T-helper 1 cell treated with Interleukin-12 subunit alpha and Interleukin-12 subunit beta and Interleukin-4 antibody, amounts not matched to agents 30 ng/mL and 1 ng/mL, for 36 hours (primary cell): ENCODE data around the gene ILK. TPM values are rescaled to one million over a fixed set of nuclear protein-coding genes. Genes with fewer than 3 reads are reported as not detected.

Source experiments
- intact Hi-C: fragments of 100-400 bp; cut with micrococcal nuclease; formaldehyde crosslinking; loops from one replicate; pipeline ENCODE4 v1.15.1; 2024
- total RNA-seq: library from RNA; stranded (reverse); gene quantifications from 2 replicates; pipeline ENCODE4 v1.2.3, GENCODE V29; 2022

The ILK gene
- total RNA-seq, 1 donor from 2014 or later = 136 TPM

DNA sequence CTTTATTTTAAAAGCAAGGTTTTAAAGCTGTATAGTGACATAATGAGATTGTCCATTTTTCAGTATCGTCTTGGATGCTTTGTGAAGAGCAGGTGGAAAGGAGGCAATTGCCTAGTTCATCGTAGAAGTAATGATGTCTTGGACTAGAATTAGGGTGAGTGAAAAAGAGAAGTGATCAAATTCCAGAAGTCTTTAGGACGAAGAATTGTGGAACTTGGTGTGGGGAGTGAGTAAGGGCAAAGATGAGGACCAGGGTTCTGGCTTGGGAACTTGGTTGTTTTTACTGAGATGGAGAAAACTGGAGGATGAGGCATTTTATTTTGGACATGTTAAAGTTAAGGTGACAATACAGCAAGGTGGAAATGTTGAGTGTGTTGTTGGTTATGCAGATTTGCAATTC is 1.2 kb downstream of the ILK start:
- intact Hi-C loops = loop anchor here (1.0 kb wide), 1 partner anchor 102 kb away; no protein-coding TSS in a partner anchor

DNA sequence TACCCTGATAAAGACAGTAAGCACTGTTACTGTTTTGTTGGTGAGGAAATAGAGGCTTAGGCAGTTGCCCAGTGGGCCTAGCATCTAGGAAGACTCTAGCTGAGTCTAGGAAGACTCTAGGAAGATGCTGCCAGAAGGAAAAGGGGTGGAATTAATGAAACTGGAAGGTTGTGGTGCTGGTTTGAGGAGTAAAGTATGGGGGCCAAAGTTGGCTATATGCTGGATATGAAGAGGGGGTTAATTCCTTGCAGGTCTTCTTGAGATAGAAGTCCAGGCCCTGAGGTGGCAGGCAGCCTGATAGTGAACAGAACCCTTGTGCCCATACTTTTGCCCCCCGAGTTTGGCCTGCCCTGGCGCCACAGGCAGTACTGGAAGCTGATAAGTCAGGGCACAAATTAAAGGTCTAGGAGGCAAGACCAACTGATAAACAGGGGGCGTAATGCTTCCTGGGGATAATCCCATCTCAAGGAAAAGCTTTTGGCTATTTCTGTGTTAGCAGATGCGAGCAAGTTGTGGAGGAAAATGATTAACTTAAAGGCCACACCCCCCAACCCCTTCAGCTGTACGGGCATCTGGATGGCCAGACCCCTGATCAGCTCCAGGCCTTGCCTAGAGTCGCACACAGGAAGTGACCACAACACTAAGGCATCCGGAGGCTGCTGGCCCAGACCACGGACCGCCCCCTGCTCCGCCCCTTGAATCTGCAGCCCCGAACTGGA is 3.1 kb downstream of the ILK start:
- intact Hi-C loops = loop anchor here (1.0 kb wide), 3 partner anchors 13 to 61 kb away; partner anchors contain the start of gene TPP1

DNA sequence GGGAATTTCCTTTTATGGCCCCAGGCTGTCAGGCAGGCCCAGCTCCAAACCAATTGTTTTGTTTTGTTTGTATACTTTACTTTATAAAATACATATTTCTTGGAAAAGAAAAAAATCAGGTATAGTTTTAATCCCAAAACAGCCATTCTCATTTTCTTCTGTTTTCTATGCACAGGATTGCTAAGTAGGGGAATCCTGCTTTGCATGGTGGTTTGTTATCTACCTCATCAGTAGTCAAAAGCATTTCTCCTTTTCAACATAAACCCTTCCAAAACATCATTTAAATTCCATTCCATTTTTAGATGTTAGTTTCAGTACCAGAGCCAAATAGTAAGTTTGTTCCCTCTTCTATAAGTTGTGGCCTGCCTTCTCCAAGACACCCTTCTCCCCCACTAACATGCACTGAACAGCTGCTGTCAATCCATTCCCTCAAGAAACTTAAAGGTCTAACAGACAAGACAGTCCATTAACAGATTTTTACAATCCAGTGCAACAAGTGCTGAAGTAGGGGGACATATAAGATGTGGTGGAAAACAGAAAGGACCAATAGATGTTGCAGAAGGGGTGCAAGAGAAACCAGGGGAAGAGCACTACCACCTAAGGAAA is 3.7 kb downstream of the ILK start:
- intact Hi-C loops = no loop called here

DNA sequence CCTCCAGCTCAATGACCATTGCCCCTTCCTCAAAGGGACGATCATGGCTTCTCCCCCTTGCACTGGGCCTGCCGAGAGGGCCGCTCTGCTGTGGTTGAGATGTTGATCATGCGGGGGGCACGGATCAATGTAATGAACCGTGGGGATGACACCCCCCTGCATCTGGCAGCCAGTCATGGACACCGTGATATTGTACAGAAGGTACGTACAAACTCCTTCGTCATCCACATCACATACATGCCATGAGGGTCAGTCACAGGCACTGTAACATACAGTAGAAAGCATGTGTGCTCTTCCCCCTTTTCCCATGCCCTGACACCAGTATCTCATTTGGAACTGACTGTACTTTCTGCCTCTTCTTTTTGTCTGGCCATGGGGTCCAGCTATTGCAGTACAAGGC is 4.4 kb downstream of the ILK start:
- intact Hi-C loops = no loop called here

DNA sequence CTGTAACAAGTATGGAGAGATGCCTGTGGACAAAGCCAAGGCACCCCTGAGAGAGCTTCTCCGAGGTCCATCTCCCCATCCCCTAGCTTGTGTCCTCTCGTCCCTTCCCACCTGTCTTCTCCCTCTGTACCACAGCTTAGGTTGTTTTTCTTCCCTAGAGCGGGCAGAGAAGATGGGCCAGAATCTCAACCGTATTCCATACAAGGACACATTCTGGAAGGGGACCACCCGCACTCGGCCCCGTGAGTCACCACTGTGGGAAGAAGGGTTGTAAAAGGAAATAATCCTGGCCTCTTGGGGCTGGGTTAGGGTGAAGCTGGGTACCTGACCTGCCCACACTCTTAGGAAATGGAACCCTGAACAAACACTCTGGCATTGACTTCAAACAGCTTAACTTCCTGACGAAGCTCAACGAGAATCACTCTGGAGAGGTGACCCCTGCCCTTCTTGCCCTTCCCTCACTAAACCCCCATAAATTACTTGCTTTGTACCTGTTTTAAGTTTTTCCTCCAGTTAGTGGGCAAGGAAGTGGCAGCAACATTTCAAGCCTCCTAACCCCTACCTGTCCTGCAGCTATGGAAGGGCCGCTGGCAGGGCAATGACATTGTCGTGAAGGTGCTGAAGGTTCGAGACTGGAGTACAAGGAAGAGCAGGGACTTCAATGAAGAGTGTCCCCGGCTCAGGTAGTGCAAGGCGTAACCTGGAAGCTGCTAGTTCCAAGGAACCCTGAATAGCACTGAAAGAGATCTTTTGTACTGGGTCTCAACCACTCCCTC is 5.3 kb downstream of the ILK start:
- intact Hi-C loops = no loop called here

DNA sequence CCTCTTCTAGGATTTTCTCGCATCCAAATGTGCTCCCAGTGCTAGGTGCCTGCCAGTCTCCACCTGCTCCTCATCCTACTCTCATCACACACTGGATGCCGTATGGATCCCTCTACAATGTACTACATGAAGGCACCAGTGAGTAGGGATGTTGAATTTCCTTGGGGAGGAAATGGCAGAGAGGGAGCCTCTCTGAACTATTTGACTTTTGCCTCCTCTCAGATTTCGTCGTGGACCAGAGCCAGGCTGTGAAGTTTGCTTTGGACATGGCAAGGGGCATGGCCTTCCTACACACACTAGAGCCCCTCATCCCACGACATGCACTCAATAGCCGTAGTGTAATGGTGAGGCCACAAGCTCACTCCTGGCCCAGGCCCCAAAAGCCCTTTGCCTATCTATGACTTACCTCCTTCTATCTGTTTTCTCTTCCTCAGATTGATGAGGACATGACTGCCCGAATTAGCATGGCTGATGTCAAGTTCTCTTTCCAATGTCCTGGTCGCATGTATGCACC is 6.0 kb downstream of the ILK start:
- intact Hi-C loops = loop anchor here (5.0 to 10.0 kb wide), 2 partner anchors 287 to 985 kb away; partner anchors contain the start of genes CAVIN3 and TRIM34

DNA sequence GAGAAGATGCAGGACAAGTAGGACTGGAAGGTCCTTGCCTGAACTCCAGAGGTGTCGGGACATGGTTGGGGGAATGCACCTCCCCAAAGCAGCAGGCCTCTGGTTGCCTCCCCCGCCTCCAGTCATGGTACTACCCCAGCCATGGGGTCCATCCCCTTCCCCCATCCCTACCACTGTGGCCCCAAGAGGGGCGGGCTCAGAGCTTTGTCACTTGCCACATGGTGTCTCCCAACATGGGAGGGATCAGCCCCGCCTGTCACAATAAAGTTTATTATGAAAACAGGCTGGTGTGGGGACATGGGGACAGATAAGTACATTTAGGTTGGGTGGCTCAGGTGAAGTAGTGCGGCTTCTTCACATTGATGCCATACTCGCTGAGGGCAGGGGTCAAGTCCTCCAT is 7.0 kb downstream of the ILK start:
- intact Hi-C loops = loop anchor here (5.0 to 10.0 kb wide), 2 partner anchors 288 to 986 kb away; partner anchors contain the start of genes CAVIN3 and TRIM34

DNA sequence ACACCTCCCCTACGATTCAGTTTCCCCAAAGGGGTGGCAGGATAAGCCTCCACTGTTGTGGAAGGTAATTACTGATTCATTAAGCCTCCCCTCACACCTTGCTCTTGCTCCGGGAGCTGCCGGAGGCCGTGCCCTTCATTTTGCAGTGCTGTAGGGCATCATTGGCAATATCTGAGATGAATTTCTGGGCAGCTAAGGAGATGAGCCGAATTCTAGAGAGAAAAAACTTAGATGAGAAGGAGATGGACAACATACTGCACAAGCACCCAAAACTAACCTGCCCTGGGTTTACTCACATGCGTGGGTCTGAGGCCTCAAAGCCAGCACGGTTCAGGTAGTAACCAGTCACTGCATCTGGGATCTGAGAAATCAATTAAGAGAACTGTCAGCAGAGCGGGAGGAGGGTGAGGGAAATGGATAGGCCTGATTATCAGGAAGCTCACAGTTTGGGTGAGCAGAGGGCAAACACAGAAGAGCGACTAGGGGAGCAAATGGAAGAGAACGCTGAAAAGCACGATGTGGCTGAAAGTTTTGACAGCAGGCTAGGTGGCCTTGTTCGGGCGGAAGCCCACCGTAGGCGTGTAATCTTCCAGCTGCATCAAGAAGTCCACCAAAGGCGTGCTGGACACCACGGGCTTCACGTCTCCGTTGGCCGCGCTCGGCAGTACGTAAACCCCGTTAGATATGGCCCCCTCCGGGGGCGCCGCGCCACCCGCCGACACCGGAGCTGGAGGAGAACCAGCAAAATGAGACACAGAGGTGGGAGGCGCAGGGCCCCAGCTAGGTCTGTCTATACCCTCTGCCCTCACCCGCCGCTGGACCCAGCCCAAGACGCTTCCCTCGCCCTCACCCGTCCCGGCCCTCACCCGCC is 7.8 kb downstream of the ILK start:
- intact Hi-C loops = loop anchor here (1.0 to 10.0 kb wide), 3 partner anchors 8 to 987 kb away; partner anchors contain the start of genes CAVIN3, TPP1 and TRIM34

DNA sequence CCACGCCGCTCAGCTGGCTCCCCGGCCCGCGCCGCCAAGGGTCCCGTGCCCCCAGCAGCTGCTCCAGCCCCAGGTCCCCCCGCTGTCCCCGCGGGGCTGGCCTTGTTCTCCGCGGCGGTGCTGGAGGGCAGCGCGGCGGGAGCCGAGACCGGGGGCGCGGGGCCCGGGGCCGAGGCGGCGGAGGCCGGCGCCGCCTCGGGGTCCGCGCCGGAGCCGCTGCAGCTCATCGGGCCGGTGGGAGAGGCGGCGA is 8.3 kb downstream of the ILK start:
- intact Hi-C loops = loop anchor here (1.0 to 10.0 kb wide), 13 partner anchors 7 to 1375 kb away; partner anchors contain the start of genes ARFIP2, CAVIN3, EIF3F and FHIP1B

DNA sequence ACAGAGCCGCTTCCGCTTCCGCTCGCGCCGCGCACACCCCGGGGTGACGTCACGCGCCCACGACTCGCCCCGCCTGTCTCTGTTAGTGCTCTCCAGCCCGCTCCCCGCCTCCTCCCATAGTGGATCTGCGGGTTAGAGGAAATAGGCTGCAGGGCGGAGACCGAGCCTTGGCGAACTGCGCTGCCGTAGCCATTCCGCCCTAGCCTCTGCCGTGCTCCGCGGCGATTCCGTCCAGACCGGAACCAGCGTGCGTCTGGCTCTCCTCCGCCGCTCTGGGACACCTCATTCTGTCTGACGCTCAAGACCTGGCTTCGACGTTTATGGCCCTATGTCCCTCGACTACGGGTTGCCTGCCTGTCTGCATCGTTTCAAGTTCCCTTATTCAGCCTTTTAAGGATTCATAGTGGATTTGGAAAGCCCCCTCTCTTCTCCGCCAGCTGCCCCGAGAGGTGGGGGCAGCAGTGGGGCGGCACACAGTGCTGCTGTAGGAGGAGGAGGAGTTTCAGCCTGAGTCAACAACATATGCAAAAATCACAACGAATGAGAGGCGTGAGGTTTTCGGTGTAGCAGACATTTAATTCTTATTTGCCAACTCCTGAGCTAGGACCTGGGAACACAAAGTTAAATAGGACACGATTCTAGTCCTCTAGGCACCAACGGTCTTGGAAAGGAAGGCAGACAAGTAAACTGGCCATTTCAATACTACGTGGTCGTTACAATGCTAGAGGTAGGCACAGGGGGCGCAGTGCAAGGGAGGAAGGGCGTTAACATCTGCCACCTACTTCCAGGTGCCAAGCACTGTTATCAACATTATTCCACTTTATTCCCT is 8.9 kb downstream of the ILK start, which contains the start of gene TAF10:
TAF10 (minus strand) TSS at position 4 of the 829 bp plus-strand sequence. CDS start 27 bp downstream, outside the sequence.
- intact Hi-C loops = loop anchor here (1.0 to 10.0 kb wide), 12 partner anchors 9 to 1375 kb away; partner anchors contain the start of genes ARFIP2, CAVIN3, EIF3F and FHIP1B

DNA sequence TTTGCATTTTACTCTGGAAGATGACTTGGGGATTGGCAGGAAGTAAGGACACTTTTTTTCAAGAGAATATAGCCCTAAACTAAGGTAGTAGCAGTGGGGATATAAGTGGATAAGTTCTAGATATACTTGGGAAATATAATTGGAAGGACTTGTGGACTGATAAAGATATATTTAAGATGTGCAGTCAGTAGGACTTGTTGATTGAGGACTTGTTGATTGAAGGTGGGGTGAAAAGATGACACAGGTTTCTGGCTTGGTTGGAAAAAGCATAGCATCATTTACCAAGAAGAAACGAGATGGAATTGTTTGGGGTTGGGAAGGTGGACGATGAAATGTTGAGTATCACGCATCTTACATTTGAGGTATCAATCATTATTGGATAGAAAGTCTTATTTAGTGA is 9.9 kb downstream of the ILK start:
- intact Hi-C loops = loop anchor here (2.0 to 10.0 kb wide), 3 partner anchors 291 to 989 kb away; partner anchors contain the start of genes CAVIN3, TRIM22 and TRIM34

DNA sequence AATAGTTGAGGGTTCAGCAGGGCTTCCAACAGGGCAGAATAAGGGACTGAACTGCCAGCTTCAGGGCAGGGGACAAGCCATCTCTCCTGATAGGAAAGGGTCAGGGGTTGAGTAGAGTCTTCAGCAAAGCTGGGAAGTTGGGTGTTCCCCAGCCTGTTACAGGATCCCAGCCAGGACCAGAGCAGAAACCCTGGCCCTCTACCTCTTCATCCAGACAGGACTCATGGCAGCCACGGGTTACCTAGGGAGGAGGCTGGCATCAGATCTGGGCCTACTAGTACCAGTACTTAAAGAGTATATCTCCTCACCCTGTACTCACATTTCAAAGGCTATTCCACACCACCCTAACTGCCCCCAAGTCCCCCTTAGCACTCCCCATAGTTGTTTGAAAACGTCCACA is 10.9 kb downstream of the ILK start:
- intact Hi-C loops = loop anchor here (5.0 to 10.0 kb wide), 2 partner anchors 292 to 990 kb away; partner anchors contain the start of genes CAVIN3 and TRIM34

DNA sequence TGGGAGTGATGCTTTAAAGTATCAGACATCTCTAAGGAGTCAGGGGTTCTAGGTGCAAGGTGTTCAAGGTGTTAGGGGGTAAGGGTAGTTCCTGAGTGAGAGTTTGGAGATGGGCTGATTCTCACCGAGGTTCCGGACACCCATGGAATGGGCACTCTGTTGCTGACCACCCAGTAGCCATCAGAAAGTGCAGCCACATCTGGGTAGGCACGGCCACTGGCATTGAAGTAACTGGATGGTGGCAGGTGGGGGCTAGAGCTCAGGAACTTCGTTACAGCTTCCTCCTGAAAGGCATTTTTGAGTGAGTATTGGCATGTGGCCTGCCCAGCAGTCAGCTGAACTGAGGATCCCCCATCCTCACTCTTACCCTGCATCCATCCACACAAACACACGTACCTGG is 11.5 kb downstream of the ILK start:
- intact Hi-C loops = loop anchor here (10.0 kb wide), 1 partner anchor 990 kb away; the partner anchor contains the start of gene TRIM34

DNA sequence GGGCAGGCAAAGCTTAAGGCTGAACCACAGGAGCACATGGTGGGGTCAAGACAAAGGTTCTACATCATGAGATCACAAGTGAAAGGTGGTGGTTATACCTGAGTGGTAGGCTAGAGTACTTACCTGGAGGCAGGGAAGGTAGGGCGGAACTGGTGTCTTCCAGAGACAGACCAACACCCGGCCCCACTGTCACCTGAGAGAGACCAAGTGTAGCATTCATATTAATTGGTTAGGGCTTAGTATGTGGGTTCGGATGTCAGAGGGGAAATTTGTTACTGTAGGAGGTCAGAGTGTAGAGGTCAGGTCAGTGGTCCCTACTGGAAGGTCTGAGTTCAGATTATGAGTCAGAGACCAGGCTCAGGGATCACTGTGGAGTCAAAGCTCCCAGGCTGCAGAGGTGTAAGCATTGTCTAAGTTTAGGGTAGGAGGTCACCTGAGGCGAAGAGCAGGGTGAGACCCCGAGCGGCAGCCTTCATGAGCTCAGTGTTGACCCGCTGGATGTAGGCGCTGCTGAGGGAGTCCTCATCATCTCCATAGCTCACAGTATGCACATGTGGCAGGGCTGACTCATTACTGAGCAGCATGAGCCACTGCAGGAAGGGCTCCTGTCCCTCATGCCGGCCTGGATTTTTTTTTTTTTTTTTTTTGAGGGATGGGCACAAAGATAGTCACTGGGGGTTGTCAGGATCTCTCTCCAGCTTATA is 12.5 kb downstream of the ILK start:
- intact Hi-C loops = loop anchor here (10.0 kb wide), 1 partner anchor 991 kb away; the partner anchor contains the start of gene TRIM34

DNA sequence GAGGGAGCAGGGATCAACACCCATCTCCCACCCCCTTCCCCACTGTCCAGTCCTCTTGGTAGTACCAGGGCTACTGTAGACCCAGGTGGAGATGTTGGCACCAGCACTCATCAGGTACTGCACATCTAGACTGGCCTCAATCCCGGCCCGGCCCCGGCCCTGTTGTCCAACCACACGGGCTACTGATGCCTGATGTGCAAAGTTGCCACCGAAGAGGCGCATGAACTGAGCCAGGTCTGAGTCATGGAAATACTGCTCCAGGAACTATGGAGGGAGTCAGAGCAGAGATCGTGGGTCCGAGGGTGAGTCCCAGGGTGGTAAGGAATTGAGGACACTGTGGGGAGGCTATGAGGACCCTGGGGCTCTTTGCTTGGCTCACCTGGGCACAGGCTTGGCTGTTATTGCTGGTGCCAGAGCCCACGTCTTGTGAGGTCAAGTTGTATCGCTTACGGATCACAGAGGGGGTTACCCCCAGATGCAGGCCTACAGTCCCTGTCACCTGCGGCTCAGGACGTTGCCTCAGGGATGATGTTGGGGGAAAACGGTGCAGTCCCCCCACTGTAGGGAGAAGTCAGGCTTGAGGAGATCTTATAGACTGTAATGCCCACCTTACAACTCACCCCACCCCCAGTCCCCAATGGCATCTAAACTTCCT is 13.1 kb downstream of the ILK start:
- intact Hi-C loops = loop anchor here (10.0 kb wide), 1 partner anchor 992 kb away; the partner anchor contains the start of gene TRIM34

DNA sequence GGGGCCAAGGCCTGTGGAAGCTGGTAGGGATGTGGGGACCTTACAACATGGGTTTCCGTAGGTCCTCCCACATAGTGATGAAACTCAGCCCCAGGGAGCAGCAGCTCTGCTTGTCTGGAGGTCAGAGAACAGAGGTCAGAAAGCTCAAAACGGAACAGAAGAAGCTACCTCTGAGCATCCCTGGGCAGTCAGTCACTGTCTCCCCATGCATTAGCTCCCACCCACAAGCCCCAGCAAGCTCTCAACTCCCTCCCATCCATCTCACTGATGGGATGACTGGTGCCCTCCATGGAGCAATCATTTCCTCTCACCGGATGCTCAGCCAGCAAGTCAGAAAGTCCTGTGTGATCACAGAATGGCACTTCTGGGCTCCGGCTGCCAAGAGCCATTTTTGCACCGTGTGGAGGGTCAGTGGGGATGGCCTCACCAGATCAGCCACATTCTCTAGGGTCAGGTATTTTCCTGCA is 13.8 kb downstream of the ILK start:
- intact Hi-C loops = loop anchor here (10.0 kb wide), 1 partner anchor 993 kb away; the partner anchor contains the start of gene TRIM34

DNA sequence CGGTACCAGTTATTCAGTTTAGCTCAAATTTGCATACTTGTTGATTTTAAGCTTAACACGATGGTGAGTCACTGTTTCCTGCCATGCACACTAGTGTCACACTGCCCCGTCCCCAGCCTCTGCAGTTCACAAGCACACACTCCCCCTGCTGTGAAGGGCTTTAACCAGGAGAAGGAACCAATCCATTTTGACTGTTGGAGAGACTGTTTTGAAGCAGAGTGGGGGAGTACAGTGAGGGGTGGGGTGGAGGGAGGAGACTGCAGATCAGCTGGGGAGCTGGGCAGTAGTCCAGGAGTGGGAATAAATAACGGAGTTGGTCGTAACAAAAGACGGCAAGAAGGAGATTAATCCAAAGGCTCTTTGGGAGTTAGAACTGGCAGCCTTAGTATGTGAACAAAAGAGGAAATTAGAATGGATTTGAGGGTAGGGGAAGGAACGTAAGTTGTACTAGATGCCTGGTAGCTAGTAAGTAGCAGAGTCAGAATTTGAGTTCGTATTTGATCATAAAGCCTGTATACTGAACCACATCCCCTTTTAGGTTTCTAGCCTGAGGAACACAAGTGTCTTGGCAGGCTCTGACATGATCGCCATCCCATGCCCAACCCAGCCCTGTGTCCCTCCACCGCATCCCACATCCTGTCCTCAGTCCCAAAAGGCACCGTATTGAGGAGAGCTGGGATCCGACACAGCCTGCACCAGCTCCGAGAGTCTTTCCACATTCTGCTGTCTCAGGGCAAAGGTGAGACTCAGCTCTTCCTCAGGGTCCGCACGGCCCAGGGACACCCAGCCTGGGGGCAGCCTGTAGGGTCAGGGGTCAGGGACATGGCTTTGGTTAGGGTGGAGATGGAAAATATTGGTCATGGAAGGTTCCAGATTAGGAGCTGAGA is 14.8 kb downstream of the ILK start:
- intact Hi-C loops = loop anchor here (1.0 to 10.0 kb wide), 11 partner anchors 7 to 994 kb away; partner anchors contain the start of genes ARFIP2, ILK, MRPL17 and PPFIBP2
